ENCODE results near the gene PDE6B. TPM values are rescaled to one million over a fixed set of nuclear protein-coding genes. Genes with fewer than 3 reads are reported as not detected.

PDE6B gene
- total RNA-seq, 1 donor = not detected

- Histone ChIP-seq H3K27ac (ENCODE audit: low read depth, low read length) (no peak overlapping the region), H3K4me1 (ENCODE audit: insufficient read depth, low read length) (no peaks in the 10 kb centered on the region), H2AFZ (ENCODE audit: low read length) (no peak overlapping the region), H3K4me2 (ENCODE audit: insufficient read depth, low read length) (no peak overlapping the region), H3K36me3 (ENCODE audit: insufficient read depth, low read length) (no peaks in the 10 kb centered on the region), H4K20me1 (ENCODE audit: insufficient read depth, low read length) (no peaks in the 10 kb centered on the region), H3K27me3 (ENCODE audit: insufficient read depth, low read length) (peaks cover 13% of the 10 kb centered on the region), H3K79me2 (ENCODE audit: insufficient read depth, low read length) (no peaks in the 10 kb centered on the region), H3K9me3 (ENCODE audit: low read depth, low read length) (no peaks in the 10 kb centered on the region), H3K4me3 (ENCODE audit: insufficient read depth, low read length) (no peak overlapping the region)
- no peak for DNase-seq (ENCODE audit: insufficient read length, low spot score, missing footprints)
- no peak for TF ChIP-seq CTCF (IDR thresholded peaks at IDR 0.05; ENCODE audit: extremely low read depth, low read depth, low read length)
Observed at GRCh38 chr4:664713-665231, 39.4 kb downstream of the PDE6B start.

- Histone ChIP-seq H4K20me1 (ENCODE audit: insufficient read depth, low read length) (no peaks in the 10 kb centered on the region), H3K4me2 (ENCODE audit: insufficient read depth, low read length) (no peak overlapping the region), H3K79me2 (ENCODE audit: insufficient read depth, low read length) (no peaks in the 10 kb centered on the region), H2AFZ (ENCODE audit: low read length) (no peak overlapping the region), H3K36me3 (ENCODE audit: insufficient read depth, low read length) (no peaks in the 10 kb centered on the region), H3K4me1 (ENCODE audit: insufficient read depth, low read length) (no peaks in the 10 kb centered on the region), H3K27me3 (ENCODE audit: insufficient read depth, low read length) (peaks cover 13% of the 10 kb centered on the region), H3K9me3 (ENCODE audit: low read depth, low read length) (no peaks in the 10 kb centered on the region), H3K4me3 (ENCODE audit: insufficient read depth, low read length) (no peak overlapping the region), H3K27ac (ENCODE audit: low read depth, low read length) (no peak overlapping the region)
- no peak for TF ChIP-seq CTCF (IDR thresholded peaks at IDR 0.05; ENCODE audit: extremely low read depth, low read depth, low read length)
- DNase-seq (ENCODE audit: insufficient read length, low spot score, missing footprints) = no peak
Observed at GRCh38 chr4:665381-665750, 40.0 kb downstream of the PDE6B start.

- Histone ChIP-seq H3K79me2 (ENCODE audit: insufficient read depth, low read length) (no peaks in the 10 kb centered on the region), H2AFZ (ENCODE audit: low read length) (no peak overlapping the region), H4K20me1 (ENCODE audit: insufficient read depth, low read length) (no peaks in the 10 kb centered on the region), H3K27ac (ENCODE audit: low read depth, low read length) (no peak overlapping the region), H3K4me2 (ENCODE audit: insufficient read depth, low read length) (no peak overlapping the region), H3K4me3 (ENCODE audit: insufficient read depth, low read length) (no peak overlapping the region), H3K36me3 (ENCODE audit: insufficient read depth, low read length) (no peaks in the 10 kb centered on the region), H3K27me3 (ENCODE audit: insufficient read depth, low read length) (peaks cover 13% of the 10 kb centered on the region), H3K4me1 (ENCODE audit: insufficient read depth, low read length) (no peaks in the 10 kb centered on the region), H3K9me3 (ENCODE audit: low read depth, low read length) (no peaks in the 10 kb centered on the region)
- DNase-seq (ENCODE audit: insufficient read length, low spot score, missing footprints) = no peak
- TF ChIP-seq CTCF (IDR thresholded peaks at IDR 0.05; ENCODE audit: extremely low read depth, low read depth, low read length) = no peak
Observed at GRCh38 chr4:665751-666435, 40.5 kb downstream of the PDE6B start.

- Histone ChIP-seq H3K79me2 (ENCODE audit: insufficient read depth, low read length) (no peaks in the 10 kb centered on the region), H2AFZ (ENCODE audit: low read length) (no peak overlapping the region), H3K4me3 (ENCODE audit: insufficient read depth, low read length) (no peak overlapping the region), H3K27ac (ENCODE audit: low read depth, low read length) (no peak overlapping the region), H3K27me3 (ENCODE audit: insufficient read depth, low read length) (peaks cover 13% of the 10 kb centered on the region), H3K4me2 (ENCODE audit: insufficient read depth, low read length) (no peak overlapping the region), H3K4me1 (ENCODE audit: insufficient read depth, low read length) (no peaks in the 10 kb centered on the region), H3K36me3 (ENCODE audit: insufficient read depth, low read length) (peaks cover under 1% of the 10 kb centered on the region), H4K20me1 (ENCODE audit: insufficient read depth, low read length) (no peaks in the 10 kb centered on the region), H3K9me3 (ENCODE audit: low read depth, low read length) (no peaks in the 10 kb centered on the region)
- TF ChIP-seq CTCF (IDR thresholded peaks at IDR 0.05; ENCODE audit: extremely low read depth, low read depth, low read length) = no peak
- no peak for DNase-seq (ENCODE audit: insufficient read length, low spot score, missing footprints)
Observed at GRCh38 chr4:666436-666810, 41.0 kb downstream of the PDE6B start.
